SH-SY5Y (cell line): ENCODE data around the gene DDT.

Experiments
- GATA2 ChIP-seq: IDR thresholded peaks from 2 replicates; pipeline ENCODE4 v1.6.1; 2011; ENCODE audit warnings: mild to moderate bottlenecking, low read depth, low read length
- GATA3 ChIP-seq: IDR thresholded peaks from 2 replicates; pipeline ENCODE4 v1.6.1; 2011; ENCODE audit warnings: low read depth, mild to moderate bottlenecking, low read length, moderate library complexity

- TF ChIP-seq GATA3 (no peak), GATA2 (no peak)
Observed at GRCh38 chr22:24008381-24009226, 34.4 kb upstream of the DDT start.
